NCI-H345 treated with DMSO at 0.1 percent for 48 hours (cell line): ENCODE results near the gene TBC1D24.
A peak's percentile ranks its signal among the peaks of the same experiment; 100 is the strongest.

Experiments
- DNase-seq: peaks from one replicate; lab custom pipeline; 2025; ENCODE audit not compliant: unreplicated experiment; lab: John Stamatoyannopoulos, UW

Gene TBC1D24

DNA sequence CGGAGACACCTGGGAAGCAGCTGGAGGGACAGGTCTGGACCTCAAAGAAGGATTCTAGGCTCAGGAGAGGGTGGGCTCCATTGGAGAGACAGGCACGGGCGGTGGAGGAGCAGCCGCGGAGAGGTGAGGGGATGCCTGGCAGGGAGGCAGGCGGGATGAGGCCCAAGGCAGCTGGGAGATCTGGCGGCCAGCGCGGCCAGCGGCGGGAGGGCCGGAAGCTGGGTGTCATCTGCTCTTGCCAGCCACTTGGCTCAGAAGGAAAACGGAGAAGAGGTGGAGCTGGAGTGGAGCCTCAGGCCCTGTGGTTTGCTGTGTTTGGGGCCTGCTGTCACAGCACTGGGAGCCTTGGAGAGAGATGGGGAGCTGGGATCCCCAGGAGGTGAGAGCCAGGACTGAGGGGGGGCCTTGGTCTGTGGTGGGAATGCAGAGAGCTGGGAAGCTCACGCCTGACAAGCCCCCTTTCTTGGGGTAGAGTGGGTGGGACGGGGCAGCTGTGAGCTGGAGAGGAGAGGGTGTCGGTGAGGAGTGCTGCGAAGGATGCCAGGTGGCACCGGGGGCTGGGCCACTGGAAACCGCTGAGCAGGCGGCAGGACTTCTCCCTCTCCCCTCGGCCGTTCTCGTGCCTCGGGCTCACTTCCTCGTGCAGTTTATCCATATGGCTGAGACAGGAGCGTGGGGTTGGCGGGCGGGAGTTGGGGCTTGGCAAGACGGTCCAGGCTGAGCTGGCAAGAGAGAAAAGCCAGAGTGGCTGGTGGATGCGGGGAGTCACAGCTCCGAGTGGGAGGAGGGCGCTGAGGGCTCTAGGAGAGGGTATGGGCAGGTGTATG, 8.0 kb downstream of the TBC1D24 start:
- DNase-seq: no peak

DNA sequence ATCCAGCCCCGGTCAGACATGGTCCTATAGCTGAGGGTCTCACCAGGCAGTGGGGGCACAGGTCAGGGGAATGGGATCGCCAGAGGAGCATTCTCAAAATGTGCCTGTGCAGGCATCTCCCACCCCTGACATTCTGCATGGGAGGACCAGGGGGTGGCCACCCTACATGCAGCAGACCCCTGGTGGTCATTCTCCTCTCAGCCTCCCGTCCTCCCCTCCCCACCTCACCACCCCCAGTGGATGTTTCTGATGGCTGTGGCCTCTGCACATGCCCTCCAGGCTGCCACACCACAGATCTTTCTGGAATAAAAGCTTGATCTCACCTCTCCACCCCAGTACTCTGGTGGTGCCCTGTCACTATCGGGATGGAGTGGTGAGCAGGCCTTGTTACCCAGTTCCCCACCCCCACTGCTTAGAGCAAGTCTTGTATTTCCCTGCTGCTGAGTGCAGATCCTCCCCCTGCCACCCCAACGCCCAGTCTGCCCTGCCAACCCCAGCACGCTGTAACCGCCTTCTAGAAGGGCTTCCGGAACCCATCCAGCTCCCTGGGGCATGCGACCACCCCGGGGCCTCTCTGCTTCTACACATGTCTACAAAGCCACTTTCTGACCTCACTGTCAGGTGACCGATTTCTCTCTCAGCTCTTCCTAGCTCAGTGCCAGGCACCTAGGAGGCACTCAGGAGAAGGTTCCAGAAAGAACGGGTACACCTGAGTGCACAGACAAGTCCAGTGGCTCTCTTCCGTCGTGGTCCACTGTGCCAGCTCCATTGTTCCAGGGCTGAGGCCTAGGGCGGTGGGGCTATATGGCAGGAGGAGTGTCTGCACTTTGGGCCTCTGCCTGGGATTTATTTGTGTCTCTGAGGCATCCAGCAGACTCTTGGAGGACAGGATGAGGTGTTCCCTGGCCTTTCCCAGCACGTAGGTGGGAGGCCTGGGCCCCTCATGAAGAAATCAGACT, 9.3 kb downstream of the TBC1D24 start:
- DNase-seq: no peak

GRCh38 chr16:2484898-2485508, 10.1 kb downstream of the TBC1D24 start:
- no peak for DNase-seq

DNA sequence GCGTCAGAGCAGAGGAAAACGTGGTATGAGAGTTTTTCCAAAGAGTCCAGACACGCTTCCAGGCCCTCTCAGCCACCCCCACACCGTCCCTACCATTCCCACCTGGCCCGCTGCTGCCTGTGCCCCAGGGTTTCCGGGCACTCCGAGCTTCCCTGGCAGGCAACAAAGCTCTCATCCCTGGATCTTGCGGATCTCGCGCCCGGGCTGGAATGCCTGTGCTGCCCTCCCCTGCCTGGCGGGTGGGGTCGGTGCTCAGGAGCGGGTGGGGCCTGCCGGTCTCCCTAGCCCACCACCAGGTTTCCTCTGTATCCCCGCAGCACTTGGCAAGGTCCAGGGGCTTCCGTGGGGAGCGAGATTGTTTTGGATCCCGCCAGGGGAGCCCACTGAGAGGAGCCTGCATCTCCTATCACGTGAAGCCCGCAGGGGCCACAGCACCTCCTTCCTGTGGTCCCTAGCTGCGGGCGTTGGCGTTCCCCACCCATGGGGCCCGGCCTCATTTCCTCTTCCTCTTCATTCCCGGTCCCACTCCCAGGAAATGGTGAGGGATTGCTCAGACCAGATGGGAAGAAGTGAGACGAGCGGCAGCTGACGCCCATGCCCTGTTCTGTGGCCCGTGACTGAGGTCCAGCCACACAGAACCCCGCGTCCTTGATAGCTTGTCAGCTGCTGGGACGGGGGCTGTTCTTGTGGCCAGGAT, 11.0 kb downstream of the TBC1D24 start:
- no peak for DNase-seq

- DNase-seq: no peak
These were observed 12.0 kb downstream of the TBC1D24 start for GRCh38 chr16:2486645-2487516.

DNA sequence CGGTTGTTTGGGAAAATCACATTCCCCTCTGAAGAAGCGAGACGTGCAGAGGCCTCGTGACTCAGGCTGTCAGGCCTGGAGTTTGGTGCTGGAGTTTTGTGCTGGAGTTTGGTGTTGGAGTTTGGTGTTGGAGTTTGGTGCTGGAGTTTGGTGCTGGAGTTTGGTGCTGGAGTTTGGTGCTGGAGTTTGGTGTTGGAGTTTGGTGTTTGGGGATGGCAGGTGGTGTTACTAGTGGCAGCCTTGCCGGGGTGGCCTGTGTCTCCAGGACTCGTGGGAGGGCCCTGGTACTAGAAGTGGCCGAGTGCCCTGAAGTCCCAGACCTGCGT, 12.6 kb downstream of the TBC1D24 start:
- DNase-seq: no peak

DNA sequence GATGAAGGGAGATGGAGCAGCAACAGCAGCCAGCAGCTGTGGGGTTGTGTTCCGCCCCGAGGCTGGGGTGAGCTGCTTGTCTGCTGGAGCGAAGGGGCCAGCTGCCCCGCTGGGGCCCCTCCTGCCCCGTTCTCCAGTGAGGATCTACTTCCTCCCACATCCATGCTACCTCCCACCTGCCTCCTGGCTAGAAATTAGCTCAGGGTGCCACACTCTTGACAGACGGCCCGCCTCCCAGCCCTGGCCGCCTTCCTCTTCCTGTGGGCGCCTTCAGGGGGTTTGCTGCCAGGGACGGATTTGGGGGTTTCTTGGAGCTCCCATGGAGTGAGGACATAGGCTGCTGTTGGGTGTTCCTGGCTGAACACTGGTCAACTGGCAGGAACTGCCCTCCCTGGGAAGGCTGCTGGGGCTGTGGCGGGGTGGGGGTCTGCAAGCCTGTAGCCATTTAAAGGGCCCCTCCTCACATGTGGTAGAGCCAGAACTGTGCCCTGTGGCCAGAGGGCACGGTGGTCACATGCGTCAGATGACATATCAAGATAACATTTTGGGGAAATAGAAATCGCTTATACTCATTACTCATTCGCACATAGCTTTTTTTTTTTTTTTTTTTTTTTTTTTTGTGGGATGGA, 13.1 kb downstream of the TBC1D24 start:
- DNase-seq: no peak

- no peak for DNase-seq
These were observed 14.7 kb downstream of the TBC1D24 start for GRCh38 chr16:2489581-2489980.

DNA sequence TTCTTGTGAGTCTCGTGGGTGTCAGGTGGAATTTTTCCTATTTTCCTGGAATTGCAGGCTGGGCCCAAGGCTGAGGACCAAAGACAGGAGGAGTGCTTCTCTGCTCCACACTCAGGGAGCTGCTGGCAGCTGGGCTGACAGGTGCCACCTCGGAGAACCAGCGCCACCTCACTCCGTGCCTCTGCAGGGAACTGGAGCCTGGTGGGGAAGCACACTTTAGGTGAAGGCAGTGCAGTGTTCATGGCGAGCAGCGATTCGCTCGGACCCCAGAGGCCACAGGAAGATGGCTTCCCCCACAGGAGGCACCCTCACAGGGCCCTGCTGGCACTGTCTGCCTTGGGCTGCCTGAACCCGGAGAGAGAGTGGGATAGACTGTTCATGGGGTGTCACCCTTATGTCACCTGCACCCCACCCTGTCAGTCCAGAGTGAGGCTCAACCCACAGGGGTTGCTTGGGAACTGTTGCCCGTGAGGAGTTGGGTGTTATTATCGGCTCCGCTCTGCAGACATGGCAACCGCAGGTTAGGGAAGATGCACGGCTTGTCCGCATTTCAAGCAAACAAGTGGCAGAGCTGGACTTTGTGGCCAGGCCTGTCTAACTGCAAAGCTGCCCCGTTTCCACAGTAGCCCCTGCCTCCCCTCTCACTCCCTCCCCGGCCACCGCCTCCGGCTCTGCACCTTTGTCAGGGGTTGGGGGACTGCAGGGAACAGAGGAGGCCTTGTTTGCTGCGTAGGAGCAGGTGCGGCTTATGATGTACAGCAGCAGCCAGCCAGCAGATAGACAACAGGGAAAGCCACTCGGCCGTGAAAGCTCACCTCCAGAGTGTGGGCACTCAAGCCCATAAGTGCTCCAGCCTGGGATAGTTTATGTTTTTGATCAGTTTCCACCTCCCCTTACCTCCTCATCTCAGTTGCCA, 15.5 kb downstream of the TBC1D24 start:
- peak; percentile 81 for DNase-seq

DNA sequence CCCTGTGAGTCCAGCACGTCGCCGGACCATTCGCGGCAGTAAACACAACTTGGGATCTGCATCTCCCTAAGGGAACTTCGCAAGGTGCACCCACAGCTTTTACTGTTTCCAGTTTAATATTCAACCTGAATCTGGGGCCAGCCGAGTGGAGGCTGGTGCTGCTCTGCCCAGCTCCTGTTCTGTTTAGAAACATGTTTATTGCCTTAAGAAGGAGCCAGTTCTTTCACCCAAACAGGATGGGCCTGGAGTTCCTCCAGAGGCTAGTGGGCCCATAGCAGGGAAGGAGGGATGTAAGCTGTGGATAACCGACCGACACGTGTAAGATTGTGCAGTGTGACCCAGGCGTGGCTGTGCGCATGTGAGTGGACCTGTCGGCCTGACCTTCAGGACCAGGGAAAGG, 17.4 kb downstream of the TBC1D24 start:
- no peak for DNase-seq

- DNase-seq: no peak
These were observed 18.7 kb downstream of the TBC1D24 start for GRCh38 chr16:2493605-2494004.

- no peak for DNase-seq
These were observed 19.7 kb downstream of the TBC1D24 start for GRCh38 chr16:2494616-2495015.

- no peak for DNase-seq
These were observed 20.1 kb downstream of the TBC1D24 start for GRCh38 chr16:2495041-2495440.

GRCh38 chr16:2496223-2497115, 21.5 kb downstream of the TBC1D24 start:
- no peak for DNase-seq

GRCh38 chr16:2497116-2497630, 22.2 kb downstream of the TBC1D24 start:
- DNase-seq: no peak

DNA sequence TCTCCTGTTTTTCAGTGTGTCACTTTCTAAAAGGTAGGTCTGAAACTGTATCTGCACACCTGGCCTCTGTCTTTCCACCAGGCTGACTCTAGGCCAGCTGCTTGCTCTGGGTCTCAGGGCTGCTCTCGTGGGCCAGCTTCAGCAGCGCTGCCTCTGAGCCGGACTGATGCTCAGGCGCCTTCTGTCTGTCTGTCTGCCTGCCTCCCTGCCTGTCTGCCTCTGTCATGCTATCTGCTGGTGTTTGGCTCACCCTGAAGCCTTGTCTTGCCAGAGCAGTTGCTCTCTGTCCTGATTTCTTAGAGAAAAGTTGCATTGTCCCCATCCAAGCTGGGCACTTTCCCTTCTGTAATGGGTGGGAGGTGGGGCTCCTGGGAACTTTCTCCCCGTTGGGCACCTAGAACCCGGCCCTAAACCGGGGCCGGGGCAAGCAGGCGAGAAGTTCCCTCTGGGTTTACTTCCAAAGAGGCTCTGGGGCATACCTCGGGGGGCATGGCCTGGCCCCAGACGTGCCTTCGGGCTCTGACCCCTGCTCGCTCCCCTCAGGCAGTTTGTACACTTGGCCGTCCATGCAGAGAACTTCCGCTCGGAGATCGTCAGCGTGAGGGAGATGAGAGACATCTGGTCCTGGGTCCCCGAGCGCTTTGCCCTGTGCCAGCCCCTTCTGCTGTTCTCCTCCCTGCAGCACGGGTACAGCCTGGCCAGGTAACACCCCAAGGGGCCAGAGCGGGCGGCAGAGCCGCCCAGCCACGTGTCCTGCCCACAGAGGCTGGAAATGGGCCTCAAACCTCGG, 23.0 kb downstream of the TBC1D24 start:
- DNase-seq: no peak
